ENCODE results near the gene ABHD14A. TPM values are rescaled to one million over a fixed set of nuclear protein-coding genes. Genes with fewer than 3 reads are reported as not detected.
"Not testable (repeated sequence)": the region's sequence is repeated elsewhere in the genome, so short reads cannot be mapped to it uniquely, and the experiment has no call there.

Gene ABHD14A
- total and polyA plus RNA-seq, 8 donors = 5.9 to 36.3 (median 9.7) TPM

- Histone ChIP-seq H3K27ac (no peak overlapping the region), H3K4me3 (no peak overlapping the region), H3K9me3 (no peaks in the 10 kb centered on the region), H3K4me1 (peaks cover 0 to 6% (median under 1%) of the 10 kb centered on the region in 3 donors), H3K36me3 (peaks cover 0 to 5% (median 0%) of the 10 kb centered on the region in 3 donors), H3K27me3 (no peaks in the 10 kb centered on the region)
- DNase-seq (no peak), FAIRE-seq (no peak), ATAC-seq (no peak)
- WGBS, 2 donors = 86 to 88% methylated on average over 7 of the region's 7 CpGs
- intact Hi-C loops (cut with DNase I) = no loop called here
- TF ChIP-seq, protein P1, sequence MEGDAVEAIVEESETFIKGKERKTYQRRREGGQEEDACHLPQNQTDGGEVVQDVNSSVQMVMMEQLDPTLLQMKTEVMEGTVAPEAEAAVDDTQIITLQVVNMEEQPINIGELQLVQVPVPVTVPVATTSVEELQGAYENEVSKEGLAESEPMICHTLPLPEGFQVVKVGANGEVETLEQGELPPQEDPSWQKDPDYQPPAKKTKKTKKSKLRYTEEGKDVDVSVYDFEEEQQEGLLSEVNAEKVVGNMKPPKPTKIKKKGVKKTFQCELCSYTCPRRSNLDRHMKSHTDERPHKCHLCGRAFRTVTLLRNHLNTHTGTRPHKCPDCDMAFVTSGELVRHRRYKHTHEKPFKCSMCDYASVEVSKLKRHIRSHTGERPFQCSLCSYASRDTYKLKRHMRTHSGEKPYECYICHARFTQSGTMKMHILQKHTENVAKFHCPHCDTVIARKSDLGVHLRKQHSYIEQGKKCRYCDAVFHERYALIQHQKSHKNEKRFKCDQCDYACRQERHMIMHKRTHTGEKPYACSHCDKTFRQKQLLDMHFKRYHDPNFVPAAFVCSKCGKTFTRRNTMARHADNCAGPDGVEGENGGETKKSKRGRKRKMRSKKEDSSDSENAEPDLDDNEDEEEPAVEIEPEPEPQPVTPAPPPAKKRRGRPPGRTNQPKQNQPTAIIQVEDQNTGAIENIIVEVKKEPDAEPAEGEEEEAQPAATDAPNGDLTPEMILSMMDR (IDR thresholded peaks at IDR 0.05) = no peak
Observed at GRCh38 chr3:51987568-51987967, 12.7 kb downstream of the ABHD14A start.

GRCh38 chr3:51988286-51989146 lies 13.7 kb downstream of the ABHD14A start:
- DNase-seq = no peak
- Histone ChIP-seq H3K9me3 (no peaks in the 10 kb centered on the region), H3K27ac (no peak overlapping the region), H3K27me3 (no peaks in the 10 kb centered on the region), H3K36me3 (peaks cover 0 to 5% (median 0%) of the 10 kb centered on the region in 3 donors), H3K4me1 (peaks cover under 1 to 5% (median under 1%) of the 10 kb centered on the region in 3 donors), H3K4me3 (no peak overlapping the region)
- FAIRE-seq = no peak
- intact Hi-C loops (cut with DNase I) = no loop called here
- TF ChIP-seq, protein P1 (IDR thresholded peaks at IDR 0.05) = no peak
- WGBS, 2 donors = 75 to 76% methylated on average over 15 of the region's 15 CpGs
- no peak for ATAC-seq

GRCh38 chr3:51990501-51990971 lies 15.7 kb downstream of the ABHD14A start:
- H3K27ac ChIP-seq; ATAC-seq; H3K4me3 ChIP-seq; intact Hi-C loops (cut with DNase I); H3K27me3 ChIP-seq; H3K9me3 ChIP-seq; FAIRE-seq: not testable (repeated sequence)
- peak in 1 of 6 donors; percentile 75 for DNase-seq
- peaks cover 0 to 14% (median 11%) of the 10 kb centered on the region in 3 donors for H3K36me3 ChIP-seq
- 80 to 84% methylated on average over 24 to 38 of the region's 38 CpGs for WGBS, 2 donors
- H3K4me1 ChIP-seq = peaks cover 10 to 17% (median 15%) of the 10 kb centered on the region in 3 donors

DNA sequence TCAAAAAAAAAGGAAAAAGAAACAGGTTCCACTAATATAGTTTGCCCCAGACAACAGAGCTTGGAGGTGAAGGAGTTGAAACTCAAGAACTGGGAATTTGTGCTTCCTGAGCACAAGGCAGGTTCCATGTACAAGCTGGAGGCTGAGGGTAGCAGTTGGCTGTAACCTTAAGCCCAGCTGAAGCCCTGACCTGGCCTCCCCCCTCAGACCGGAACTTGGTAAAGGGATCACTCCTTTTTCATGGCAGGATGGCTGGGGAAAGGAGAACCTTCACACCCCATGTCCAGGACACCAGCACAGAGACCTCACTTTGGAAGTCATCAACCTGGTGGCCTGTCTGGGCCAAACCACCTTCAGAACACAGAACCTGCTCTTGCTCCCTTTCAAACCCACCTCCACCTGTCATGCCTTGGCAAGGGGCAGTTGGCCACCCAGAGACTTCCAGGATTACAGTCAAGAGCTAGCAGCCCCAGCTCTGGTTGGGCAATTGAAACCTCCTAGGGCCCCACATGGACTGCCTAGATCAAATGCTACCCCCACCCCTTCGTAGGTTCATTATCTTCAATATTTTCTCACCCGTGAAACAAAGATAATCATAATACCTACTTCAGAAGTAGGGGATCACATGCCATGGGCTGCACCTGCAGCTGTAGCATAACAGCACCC lies 17.3 kb downstream of the ABHD14A start:
- TF ChIP-seq, protein P1 (IDR thresholded peaks at IDR 0.05) = no peak
- FAIRE-seq (no peak), DNase-seq (no peak), ATAC-seq (no peak)
- intact Hi-C loops (cut with DNase I) = no loop called here
- H3K4me3 ChIP-seq = no peak overlapping the region
- 65 to 67% methylated on average over 3 of the region's 3 CpGs for WGBS, 2 donors
- peaks cover 0 to 14% (median 11%) of the 10 kb centered on the region in 3 donors for H3K36me3 ChIP-seq
- peaks cover 10 to 17% (median 15%) of the 10 kb centered on the region in 3 donors for H3K4me1 ChIP-seq
- no peaks in the 10 kb centered on the region for H3K27me3 ChIP-seq
- no peak overlapping the region for H3K27ac ChIP-seq
- no peaks in the 10 kb centered on the region for H3K9me3 ChIP-seq

GRCh38 chr3:51993657-51994056 lies 18.8 kb downstream of the ABHD14A start:
- FAIRE-seq, ATAC-seq: not testable (repeated sequence)

More at GRCh38 chr3:51993657-51994056, 18.8 kb downstream of the ABHD14A start:
- 59 to 60% methylated on average over 7 to 10 of the region's 13 CpGs for WGBS, 2 donors
- DNase-seq = peak in 1 of 6 donors; percentile 68
- H3K9me3 ChIP-seq; intact Hi-C loops (cut with DNase I); H3K27me3 ChIP-seq; H3K27ac ChIP-seq: not testable (repeated sequence)
- Histone ChIP-seq H3K36me3 (peaks cover 0 to 14% (median 11%) of the 10 kb centered on the region in 3 donors), H3K4me1 (peaks cover 10 to 17% (median 15%) of the 10 kb centered on the region in 3 donors), H3K4me3 (peak overlapping the region in 1 of 4 donors; percentile 79)

Data from pancreas (tissue), 10 donors.